Body of pancreas (tissue), 4 donors: ENCODE measurements around the gene SFTPA1.
"Not testable (repeated sequence)": the region's sequence is repeated elsewhere in the genome, so short reads cannot be mapped to it uniquely, and the experiment has no call there.

ENCODE experiments used
- POLR2A ChIP-seq, 3 donors: fragments of 450-650 bp; IDR thresholded peaks; one replicate each; pipeline ENCODE4 v1.6.1; 2016; ENCODE audit warnings: antibody characterized with exemption in 3 of 3, mild to moderate bottlenecking in 2 of 3
- TF ChIP-seq, protein P1 (sequence below), 7 experiments: fragments of 450-650 bp in 4 of 7; fragments of 200-600 bp in 3 of 7; sonication (generic) in 3 of 7; IDR thresholded peaks; one replicate each; pipeline ENCODE4 v1.5.1; 2016 to 2019; ENCODE audit warnings: antibody characterized with exemption in 7 of 7

- TF ChIP-seq, protein P1, sequence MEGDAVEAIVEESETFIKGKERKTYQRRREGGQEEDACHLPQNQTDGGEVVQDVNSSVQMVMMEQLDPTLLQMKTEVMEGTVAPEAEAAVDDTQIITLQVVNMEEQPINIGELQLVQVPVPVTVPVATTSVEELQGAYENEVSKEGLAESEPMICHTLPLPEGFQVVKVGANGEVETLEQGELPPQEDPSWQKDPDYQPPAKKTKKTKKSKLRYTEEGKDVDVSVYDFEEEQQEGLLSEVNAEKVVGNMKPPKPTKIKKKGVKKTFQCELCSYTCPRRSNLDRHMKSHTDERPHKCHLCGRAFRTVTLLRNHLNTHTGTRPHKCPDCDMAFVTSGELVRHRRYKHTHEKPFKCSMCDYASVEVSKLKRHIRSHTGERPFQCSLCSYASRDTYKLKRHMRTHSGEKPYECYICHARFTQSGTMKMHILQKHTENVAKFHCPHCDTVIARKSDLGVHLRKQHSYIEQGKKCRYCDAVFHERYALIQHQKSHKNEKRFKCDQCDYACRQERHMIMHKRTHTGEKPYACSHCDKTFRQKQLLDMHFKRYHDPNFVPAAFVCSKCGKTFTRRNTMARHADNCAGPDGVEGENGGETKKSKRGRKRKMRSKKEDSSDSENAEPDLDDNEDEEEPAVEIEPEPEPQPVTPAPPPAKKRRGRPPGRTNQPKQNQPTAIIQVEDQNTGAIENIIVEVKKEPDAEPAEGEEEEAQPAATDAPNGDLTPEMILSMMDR (IDR thresholded peaks at IDR 0.05): not testable (repeated sequence)
- TF ChIP-seq POLR2A (IDR thresholded peaks at IDR 0.05): not testable (repeated sequence)
Observed at GRCh38 chr10:79611193-79611976, 646 bp downstream of the SFTPA1 start.
